Measurements from ENCODE around the gene NBPF1. TPM values are rescaled to one million over a fixed set of nuclear protein-coding genes. Genes with fewer than 3 reads are reported as not detected.

Gene NBPF1
- total and polyA plus RNA-seq, 9 of the 15 experiments (the other 6 are each of a cell fraction or from before 2014, with no cell fraction given): 5.2 to 42.6 (median 24.1) TPM

- TF ChIP-seq, protein P1, sequence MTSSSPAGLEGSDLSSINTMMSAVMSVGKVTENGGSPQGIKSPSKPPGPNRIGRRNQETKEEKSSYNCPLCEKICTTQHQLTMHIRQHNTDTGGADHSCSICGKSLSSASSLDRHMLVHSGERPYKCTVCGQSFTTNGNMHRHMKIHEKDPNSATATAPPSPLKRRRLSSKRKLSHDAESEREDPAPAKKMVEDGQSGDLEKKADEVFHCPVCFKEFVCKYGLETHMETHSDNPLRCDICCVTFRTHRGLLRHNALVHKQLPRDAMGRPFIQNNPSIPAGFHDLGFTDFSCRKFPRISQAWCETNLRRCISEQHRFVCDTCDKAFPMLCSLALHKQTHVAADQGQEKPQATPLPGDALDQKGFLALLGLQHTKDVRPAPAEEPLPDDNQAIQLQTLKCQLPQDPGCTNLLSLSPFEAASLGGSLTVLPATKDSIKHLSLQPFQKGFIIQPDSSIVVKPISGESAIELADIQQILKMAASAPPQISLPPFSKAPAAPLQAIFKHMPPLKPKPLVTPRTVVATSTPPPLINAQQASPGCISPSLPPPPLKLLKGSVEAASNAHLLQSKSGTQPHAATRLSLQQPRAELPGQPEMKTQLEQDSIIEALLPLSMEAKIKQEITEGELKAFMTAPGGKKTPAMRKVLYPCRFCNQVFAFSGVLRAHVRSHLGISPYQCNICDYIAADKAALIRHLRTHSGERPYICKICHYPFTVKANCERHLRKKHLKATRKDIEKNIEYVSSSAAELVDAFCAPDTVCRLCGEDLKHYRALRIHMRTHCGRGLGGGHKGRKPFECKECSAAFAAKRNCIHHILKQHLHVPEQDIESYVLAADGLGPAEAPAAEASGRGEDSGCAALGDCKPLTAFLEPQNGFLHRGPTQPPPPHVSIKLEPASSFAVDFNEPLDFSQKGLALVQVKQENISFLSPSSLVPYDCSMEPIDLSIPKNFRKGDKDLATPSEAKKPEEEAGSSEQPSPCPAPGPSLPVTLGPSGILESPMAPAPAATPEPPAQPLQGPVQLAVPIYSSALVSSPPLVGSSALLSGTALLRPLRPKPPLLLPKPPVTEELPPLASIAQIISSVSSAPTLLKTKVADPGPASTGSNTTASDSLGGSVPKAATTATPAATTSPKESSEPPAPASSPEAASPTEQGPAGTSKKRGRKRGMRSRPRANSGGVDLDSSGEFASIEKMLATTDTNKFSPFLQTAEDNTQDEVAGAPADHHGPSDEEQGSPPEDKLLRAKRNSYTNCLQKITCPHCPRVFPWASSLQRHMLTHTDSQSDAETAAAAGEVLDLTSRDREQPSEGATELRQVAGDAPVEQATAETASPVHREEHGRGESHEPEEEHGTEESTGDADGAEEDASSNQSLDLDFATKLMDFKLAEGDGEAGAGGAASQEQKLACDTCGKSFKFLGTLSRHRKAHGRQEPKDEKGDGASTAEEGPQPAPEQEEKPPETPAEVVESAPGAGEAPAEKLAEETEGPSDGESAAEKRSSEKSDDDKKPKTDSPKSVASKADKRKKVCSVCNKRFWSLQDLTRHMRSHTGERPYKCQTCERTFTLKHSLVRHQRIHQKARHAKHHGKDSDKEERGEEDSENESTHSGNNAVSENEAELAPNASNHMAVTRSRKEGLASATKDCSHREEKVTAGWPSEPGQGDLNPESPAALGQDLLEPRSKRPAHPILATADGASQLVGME (CRISPR knock-in tag; IDR thresholded peaks at IDR 0.05): peak; percentile 93
- TF ChIP-seq, protein P2, sequence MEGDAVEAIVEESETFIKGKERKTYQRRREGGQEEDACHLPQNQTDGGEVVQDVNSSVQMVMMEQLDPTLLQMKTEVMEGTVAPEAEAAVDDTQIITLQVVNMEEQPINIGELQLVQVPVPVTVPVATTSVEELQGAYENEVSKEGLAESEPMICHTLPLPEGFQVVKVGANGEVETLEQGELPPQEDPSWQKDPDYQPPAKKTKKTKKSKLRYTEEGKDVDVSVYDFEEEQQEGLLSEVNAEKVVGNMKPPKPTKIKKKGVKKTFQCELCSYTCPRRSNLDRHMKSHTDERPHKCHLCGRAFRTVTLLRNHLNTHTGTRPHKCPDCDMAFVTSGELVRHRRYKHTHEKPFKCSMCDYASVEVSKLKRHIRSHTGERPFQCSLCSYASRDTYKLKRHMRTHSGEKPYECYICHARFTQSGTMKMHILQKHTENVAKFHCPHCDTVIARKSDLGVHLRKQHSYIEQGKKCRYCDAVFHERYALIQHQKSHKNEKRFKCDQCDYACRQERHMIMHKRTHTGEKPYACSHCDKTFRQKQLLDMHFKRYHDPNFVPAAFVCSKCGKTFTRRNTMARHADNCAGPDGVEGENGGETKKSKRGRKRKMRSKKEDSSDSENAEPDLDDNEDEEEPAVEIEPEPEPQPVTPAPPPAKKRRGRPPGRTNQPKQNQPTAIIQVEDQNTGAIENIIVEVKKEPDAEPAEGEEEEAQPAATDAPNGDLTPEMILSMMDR (IDR thresholded peaks at IDR 0.05 in 2 of 3, conservative IDR thresholded peaks at IDR 0.05 in 1 of 3; ENCODE audit: insufficient read depth in 2 of 3, low read depth in 1 of 3, low read length in 3 of 3): 0 out of 6 replicates have a peak, but pooled peaks of 1 of the 3 experiments have one; percentile 10
- TF ChIP-seq MAFK (IDR thresholded peaks at IDR 0.05; ENCODE audit: low read length) (peak; percentile 31; the same call in 1 of the 2 replicates), CC2D1A (IDR thresholded peaks at IDR 0.05) (no peak), ZNF696 (CRISPR knock-in tag; conservative IDR thresholded peaks at IDR 0.05) (no peak), SPI1 (IDR thresholded peaks at IDR 0.05; ENCODE audit: borderline replicate concordance, low read depth, low read length) (peak; percentile 73), KLF1 (tag; IDR thresholded peaks at IDR 0.05) (peak; percentile 42; the same call in 1 of the 2 replicates)
- TF ChIP-seq, protein P3, sequence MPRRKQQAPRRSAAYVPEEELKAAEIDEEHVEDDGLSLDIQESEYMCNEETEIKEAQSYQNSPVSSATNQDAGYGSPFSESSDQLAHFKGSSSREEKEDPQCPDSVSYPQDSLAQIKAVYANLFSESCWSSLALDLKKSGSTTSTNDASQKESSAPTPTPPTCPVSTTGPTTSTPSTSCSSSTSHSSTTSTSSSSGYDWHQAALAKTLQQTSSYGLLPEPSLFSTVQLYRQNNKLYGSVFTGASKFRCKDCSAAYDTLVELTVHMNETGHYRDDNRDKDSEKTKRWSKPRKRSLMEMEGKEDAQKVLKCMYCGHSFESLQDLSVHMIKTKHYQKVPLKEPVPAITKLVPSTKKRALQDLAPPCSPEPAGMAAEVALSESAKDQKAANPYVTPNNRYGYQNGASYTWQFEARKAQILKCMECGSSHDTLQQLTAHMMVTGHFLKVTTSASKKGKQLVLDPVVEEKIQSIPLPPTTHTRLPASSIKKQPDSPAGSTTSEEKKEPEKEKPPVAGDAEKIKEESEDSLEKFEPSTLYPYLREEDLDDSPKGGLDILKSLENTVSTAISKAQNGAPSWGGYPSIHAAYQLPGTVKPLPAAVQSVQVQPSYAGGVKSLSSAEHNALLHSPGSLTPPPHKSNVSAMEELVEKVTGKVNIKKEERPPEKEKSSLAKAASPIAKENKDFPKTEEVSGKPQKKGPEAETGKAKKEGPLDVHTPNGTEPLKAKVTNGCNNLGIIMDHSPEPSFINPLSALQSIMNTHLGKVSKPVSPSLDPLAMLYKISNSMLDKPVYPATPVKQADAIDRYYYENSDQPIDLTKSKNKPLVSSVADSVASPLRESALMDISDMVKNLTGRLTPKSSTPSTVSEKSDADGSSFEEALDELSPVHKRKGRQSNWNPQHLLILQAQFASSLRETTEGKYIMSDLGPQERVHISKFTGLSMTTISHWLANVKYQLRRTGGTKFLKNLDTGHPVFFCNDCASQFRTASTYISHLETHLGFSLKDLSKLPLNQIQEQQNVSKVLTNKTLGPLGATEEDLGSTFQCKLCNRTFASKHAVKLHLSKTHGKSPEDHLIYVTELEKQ (CRISPR knock-in tag; IDR thresholded peaks at IDR 0.05): 0 out of 2 replicates have a peak, but pooled peaks have one; percentile 5
- TF ChIP-seq, protein P4, sequence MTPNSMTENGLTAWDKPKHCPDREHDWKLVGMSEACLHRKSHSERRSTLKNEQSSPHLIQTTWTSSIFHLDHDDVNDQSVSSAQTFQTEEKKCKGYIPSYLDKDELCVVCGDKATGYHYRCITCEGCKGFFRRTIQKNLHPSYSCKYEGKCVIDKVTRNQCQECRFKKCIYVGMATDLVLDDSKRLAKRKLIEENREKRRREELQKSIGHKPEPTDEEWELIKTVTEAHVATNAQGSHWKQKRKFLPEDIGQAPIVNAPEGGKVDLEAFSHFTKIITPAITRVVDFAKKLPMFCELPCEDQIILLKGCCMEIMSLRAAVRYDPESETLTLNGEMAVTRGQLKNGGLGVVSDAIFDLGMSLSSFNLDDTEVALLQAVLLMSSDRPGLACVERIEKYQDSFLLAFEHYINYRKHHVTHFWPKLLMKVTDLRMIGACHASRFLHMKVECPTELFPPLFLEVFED (CRISPR knock-in tag; conservative IDR thresholded peaks at IDR 0.05): peak; percentile 85; the same call in 1 of the 2 replicates
- TF ChIP-seq, protein P5, sequence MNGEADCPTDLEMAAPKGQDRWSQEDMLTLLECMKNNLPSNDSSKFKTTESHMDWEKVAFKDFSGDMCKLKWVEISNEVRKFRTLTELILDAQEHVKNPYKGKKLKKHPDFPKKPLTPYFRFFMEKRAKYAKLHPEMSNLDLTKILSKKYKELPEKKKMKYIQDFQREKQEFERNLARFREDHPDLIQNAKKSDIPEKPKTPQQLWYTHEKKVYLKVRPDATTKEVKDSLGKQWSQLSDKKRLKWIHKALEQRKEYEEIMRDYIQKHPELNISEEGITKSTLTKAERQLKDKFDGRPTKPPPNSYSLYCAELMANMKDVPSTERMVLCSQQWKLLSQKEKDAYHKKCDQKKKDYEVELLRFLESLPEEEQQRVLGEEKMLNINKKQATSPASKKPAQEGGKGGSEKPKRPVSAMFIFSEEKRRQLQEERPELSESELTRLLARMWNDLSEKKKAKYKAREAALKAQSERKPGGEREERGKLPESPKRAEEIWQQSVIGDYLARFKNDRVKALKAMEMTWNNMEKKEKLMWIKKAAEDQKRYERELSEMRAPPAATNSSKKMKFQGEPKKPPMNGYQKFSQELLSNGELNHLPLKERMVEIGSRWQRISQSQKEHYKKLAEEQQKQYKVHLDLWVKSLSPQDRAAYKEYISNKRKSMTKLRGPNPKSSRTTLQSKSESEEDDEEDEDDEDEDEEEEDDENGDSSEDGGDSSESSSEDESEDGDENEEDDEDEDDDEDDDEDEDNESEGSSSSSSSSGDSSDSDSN (IDR thresholded peaks at IDR 0.05; ENCODE audit: borderline replicate concordance in 1 of 2, low read depth in 2 of 2, low read length in 2 of 2): 0 out of 4 replicates have a peak, but pooled peaks of 1 of the 2 experiments have one; percentile 50
Observed at GRCh38 chr1:16612332-16613172, 812 bp downstream of the NBPF1 start (continued).
